Measurements from ENCODE around the gene ZNF292.

DNA sequence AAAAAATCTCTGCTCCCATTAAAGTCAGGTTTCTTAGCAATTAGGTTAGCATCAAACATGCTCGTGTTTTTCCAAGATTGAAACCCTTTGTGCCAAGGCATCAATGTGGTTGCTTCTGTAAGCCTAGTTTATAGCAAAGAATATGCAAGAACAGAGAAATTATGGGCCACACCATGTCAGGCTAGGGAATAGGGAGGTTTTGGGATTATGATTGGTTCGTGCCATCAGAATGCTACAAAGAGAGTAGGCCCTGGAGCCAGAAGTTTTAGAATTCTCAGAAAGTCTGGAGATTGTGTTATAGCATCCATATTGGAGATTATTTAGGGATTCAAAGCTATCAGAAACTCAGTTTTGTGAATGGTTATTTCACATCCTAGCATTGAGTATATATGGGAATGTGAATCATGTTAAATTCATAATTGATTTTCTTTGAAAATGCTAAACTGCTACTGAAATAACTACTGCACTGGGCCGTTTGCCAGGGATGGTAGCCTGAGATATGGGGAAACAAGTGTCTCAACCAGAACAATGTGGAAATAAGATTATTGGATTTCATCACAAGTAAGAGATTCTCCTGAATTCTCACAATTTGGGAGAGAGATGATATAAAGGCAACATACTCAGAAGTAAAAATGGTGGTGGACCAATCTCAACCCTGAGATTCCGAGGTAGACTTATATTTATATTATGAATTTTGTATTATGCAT lies 45.3 kb downstream of the ZNF292 start:
- TF ChIP-seq MYC (IDR thresholded peaks at IDR 0.05; ENCODE audit: low read depth, low read length) (no peak), POLR2A (IDR thresholded peaks at IDR 0.05; ENCODE audit: extremely low read depth, insufficient read length) (no peak)
- TF ChIP-seq, protein P1, sequence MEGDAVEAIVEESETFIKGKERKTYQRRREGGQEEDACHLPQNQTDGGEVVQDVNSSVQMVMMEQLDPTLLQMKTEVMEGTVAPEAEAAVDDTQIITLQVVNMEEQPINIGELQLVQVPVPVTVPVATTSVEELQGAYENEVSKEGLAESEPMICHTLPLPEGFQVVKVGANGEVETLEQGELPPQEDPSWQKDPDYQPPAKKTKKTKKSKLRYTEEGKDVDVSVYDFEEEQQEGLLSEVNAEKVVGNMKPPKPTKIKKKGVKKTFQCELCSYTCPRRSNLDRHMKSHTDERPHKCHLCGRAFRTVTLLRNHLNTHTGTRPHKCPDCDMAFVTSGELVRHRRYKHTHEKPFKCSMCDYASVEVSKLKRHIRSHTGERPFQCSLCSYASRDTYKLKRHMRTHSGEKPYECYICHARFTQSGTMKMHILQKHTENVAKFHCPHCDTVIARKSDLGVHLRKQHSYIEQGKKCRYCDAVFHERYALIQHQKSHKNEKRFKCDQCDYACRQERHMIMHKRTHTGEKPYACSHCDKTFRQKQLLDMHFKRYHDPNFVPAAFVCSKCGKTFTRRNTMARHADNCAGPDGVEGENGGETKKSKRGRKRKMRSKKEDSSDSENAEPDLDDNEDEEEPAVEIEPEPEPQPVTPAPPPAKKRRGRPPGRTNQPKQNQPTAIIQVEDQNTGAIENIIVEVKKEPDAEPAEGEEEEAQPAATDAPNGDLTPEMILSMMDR (IDR thresholded peaks at IDR 0.05; ENCODE audit: low read depth, low read length) = no peak

Data from NB4 (cell line).